Measurements from ENCODE around the gene TRERF1.

GRCh38 chr6:42210551-42210950 lies 241.2 kb downstream of the TRERF1 start:
- TF ChIP-seq POLR2A (IDR thresholded peaks at IDR 0.05), result no peak
- TF ChIP-seq CTCF (IDR thresholded peaks at IDR 0.05), result no peak

All from testis (tissue), 2 donors.